Gastroesophageal sphincter (tissue), 4 donors: ENCODE measurements around the gene STXBP6. TPM values are rescaled to one million over a fixed set of nuclear protein-coding genes. Genes with fewer than 3 reads are reported as not detected.

Experiments used
- ATAC-seq: fragments of 150-250 bp; one replicate; pipeline ENCODE4 v1.9.1; 2016; ENCODE audit warnings: mild to moderate bottlenecking, moderate library complexity
- H3K27ac ChIP-seq, 4 donors: fragments of 200-600 bp; sonication (generic) in 3 of 4; 1 replicate in 3 of 4; 2 replicates in 1 of 4; pipeline ENCODE4 v1.5.1; 2016 to 2019
- H3K27me3 ChIP-seq: fragments of 200-600 bp; sonication (generic); one replicate; pipeline ENCODE4 v1.5.1; 2019
- H3K36me3 ChIP-seq, 2 donors: fragments of 200-600 bp; sonication (generic); one replicate each; pipeline ENCODE4 v1.5.1; 2019; ENCODE audit warnings: control low read depth in 1 of 2
- H3K4me1 ChIP-seq, 3 donors: fragments of 200-600 bp; sonication (generic); 1 replicate in 2 of 3; 2 replicates in 1 of 3; pipeline ENCODE4 v1.5.1; 2016 to 2019; ENCODE audit warnings: control low read depth in 2 of 3
- H3K4me3 ChIP-seq, 2 donors: fragments of 200-600 bp; sonication (generic); one replicate each; pipeline ENCODE4 v1.5.1; 2019; ENCODE audit warnings: mild to moderate bottlenecking in 1 of 2, moderate library complexity in 1 of 2
- H3K9me3 ChIP-seq, 3 donors: fragments of 200-600 bp; sonication (generic); one replicate each; pipeline ENCODE4 v1.5.1; 2017 to 2019; ENCODE audit warnings: control low read depth in 2 of 3
- CTCF ChIP-seq, 4 experiments: fragments of 200-600 bp in 2 of 4; fragments of 450-650 bp in 2 of 4; sonication (generic) in 1 of 4; IDR thresholded peaks; one replicate each; pipeline ENCODE4 v1.5.1; 2017 to 2019; ENCODE audit warnings: antibody characterized with exemption in 4 of 4, mild to moderate bottlenecking in 2 of 4, moderate library complexity in 2 of 4
- EP300 ChIP-seq: sonication (generic); formaldehyde crosslinking; IDR thresholded peaks from one replicate; pipeline ENCODE4 v1.6.1; 2017; ENCODE audit warnings: antibody characterized with exemption, mild to moderate bottlenecking
- POLR2A ChIP-seq, 2 donors: fragments of 450-650 bp; IDR thresholded peaks; one replicate each; pipeline ENCODE4 v1.6.1; 2017; ENCODE audit warnings: antibody characterized with exemption in 2 of 2, mild to moderate bottlenecking in 2 of 2, moderate library complexity in 1 of 2
- POLR2AphosphoS5 ChIP-seq: sonication (generic); formaldehyde crosslinking; IDR thresholded peaks from one replicate; pipeline ENCODE4 v1.6.1; 2017; ENCODE audit warnings: antibody characterized with exemption
- WGBS, 2 donors: methylation state at CpG; one replicate each; pipeline ENCODE4 v1.1.5; 2018; ENCODE audit warnings: low coverage in 1 of 2; 5-methylcytosine and 5-hydroxymethylcytosine counted together
- total RNA-seq, 4 donors: library from RNA; depleted of rRNA; stranded (reverse); fragments of >200 nt; gene quantifications; one replicate each; pipeline ENCODE4 v1.1.0, GENCODE V29; 2016

The STXBP6 gene
- total RNA-seq, 4 donors from 2014 or later, result 29.3 to 55.7 (median 44.0) TPM

GRCh38 chr14:24843494-24843893 lies 206.5 kb downstream of the STXBP6 start:
- WGBS, 2 donors, result 73% methylated on average over 2 of the region's 2 CpGs; no CpG with 5 or more reads in 1 of the 2 donors
- no peak for TF ChIP-seq CTCF (IDR thresholded peaks at IDR 0.05)
- TF ChIP-seq POLR2AphosphoS5, result no peak
- no peak for TF ChIP-seq POLR2A (IDR thresholded peaks at IDR 0.05)
- TF ChIP-seq EP300, result no peak
- H3K27me3 ChIP-seq, result no peaks in the 10 kb centered on the region
- no peak overlapping the region for H3K27ac ChIP-seq
- H3K9me3 ChIP-seq, result no peaks in the 10 kb centered on the region
- H3K4me3 ChIP-seq, result no peak overlapping the region
- H3K36me3 ChIP-seq, result no peaks in the 10 kb centered on the region
- no peak for ATAC-seq
- H3K4me1 ChIP-seq, result peaks cover 0 to 10% (median 0%) of the 10 kb centered on the region in 3 donors

GRCh38 chr14:24840204-24840893 lies 209.6 kb downstream of the STXBP6 start:
- no peak for TF ChIP-seq POLR2AphosphoS5
- TF ChIP-seq CTCF (IDR thresholded peaks at IDR 0.05), result no peak
- no peak for TF ChIP-seq POLR2A (IDR thresholded peaks at IDR 0.05)
- TF ChIP-seq EP300, result no peak
- Histone ChIP-seq H3K36me3 (no peaks in the 10 kb centered on the region), H3K9me3 (no peaks in the 10 kb centered on the region), H3K4me3 (no peak overlapping the region), H3K4me1 (peaks cover 0 to 22% (median 0%) of the 10 kb centered on the region in 3 donors), H3K27me3 (no peaks in the 10 kb centered on the region), H3K27ac (no peak overlapping the region)
- ATAC-seq, result no peak
- 82 to 90% methylated on average over 1 to 2 of the region's 2 CpGs for WGBS, 2 donors

GRCh38 chr14:24839617-24840203 lies 210.2 kb downstream of the STXBP6 start:
- Histone ChIP-seq H3K27me3 (no peaks in the 10 kb centered on the region), H3K36me3 (no peaks in the 10 kb centered on the region), H3K27ac (no peak overlapping the region), H3K9me3 (no peaks in the 10 kb centered on the region), H3K4me3 (no peak overlapping the region), H3K4me1 (peaks cover 0 to 22% (median 0%) of the 10 kb centered on the region in 3 donors)
- ATAC-seq, result no peak
- 90 to 98% methylated on average over 2 to 3 of the region's 3 CpGs for WGBS, 2 donors
- TF ChIP-seq POLR2A (IDR thresholded peaks at IDR 0.05), result no peak
- no peak for TF ChIP-seq POLR2AphosphoS5
- no peak for TF ChIP-seq CTCF (IDR thresholded peaks at IDR 0.05)

GRCh38 chr14:24838945-24839616 lies 210.9 kb downstream of the STXBP6 start:
- 22 to 41% methylated on average over 4 of the region's 4 CpGs for WGBS, 2 donors

More at GRCh38 chr14:24838945-24839616, 210.9 kb downstream of the STXBP6 start:
- no peak for ATAC-seq
- no peaks in the 10 kb centered on the region for H3K9me3 ChIP-seq
- H3K27me3 ChIP-seq, result no peaks in the 10 kb centered on the region
- no peak overlapping the region for H3K4me3 ChIP-seq
- H3K27ac ChIP-seq, result no peak overlapping the region
- peaks cover 0 to 22% (median 0%) of the 10 kb centered on the region in 3 donors for H3K4me1 ChIP-seq
- no peaks in the 10 kb centered on the region for H3K36me3 ChIP-seq
- TF ChIP-seq POLR2AphosphoS5 (no peak), CTCF (IDR thresholded peaks at IDR 0.05) (no peak), POLR2A (IDR thresholded peaks at IDR 0.05) (no peak), EP300 (no peak)
